HepG2 (cell line): ENCODE data around the gene CTNNBIP1. TPM values are rescaled to one million over a fixed set of nuclear protein-coding genes. Genes with fewer than 3 reads are reported as not detected.

Experiments
- AHR ChIP-seq: IDR thresholded peaks from 2 replicates; pipeline ENCODE4 v1.6.1; 2018; ENCODE audit warnings: missing genetic modification reagents, missing compliant biosample characterization
- ATM ChIP-seq: fragments of 450-650 bp; IDR thresholded peaks from 2 replicates; pipeline ENCODE4 v1.7.1; 2017; ENCODE audit warnings: mild to moderate bottlenecking, borderline replicate concordance
- HOXA3 ChIP-seq: sonication (generic); formaldehyde crosslinking; IDR thresholded peaks from 2 replicates; pipeline ENCODE4 v1.5.0; 2020; ENCODE audit warnings: missing genetic modification reagents
- MYNN ChIP-seq: sonication (generic); formaldehyde crosslinking; IDR thresholded peaks from 2 replicates; pipeline ENCODE4 v1.4.0; 2020; ENCODE audit warnings: mild to moderate bottlenecking, low read depth, missing genetic modification reagents
- PRDM15 ChIP-seq: sonication (generic); formaldehyde crosslinking; IDR thresholded peaks from 2 replicates; pipeline ENCODE4 v1.4.0; 2020; ENCODE audit warnings: missing genetic modification reagents
- RORA ChIP-seq: sonication (generic); formaldehyde crosslinking; IDR thresholded peaks from 2 replicates; pipeline ENCODE4 v1.5.0; 2020; ENCODE audit warnings: mild to moderate bottlenecking, missing genetic modification reagents, moderate library complexity
- SKI ChIP-seq: fragments of 450-650 bp; IDR thresholded peaks from one replicate; pipeline ENCODE4 v1.6.1; 2018; ENCODE audit warnings: mild to moderate bottlenecking; ENCODE audit not compliant: partially characterized antibody
- SNAPC5 ChIP-seq: sonication (generic); formaldehyde crosslinking; IDR thresholded peaks from 2 replicates; pipeline ENCODE4 v1.8.1; 2023; ENCODE audit warnings: mild to moderate bottlenecking, missing genetic modification reagents, borderline replicate concordance
- USF2 ChIP-seq, 2 experiments: sonication (generic) in 1 of 2; formaldehyde crosslinking in 1 of 2; IDR thresholded peaks; 2 replicates each; pipeline versions ENCODE4 v1.5.1 to v1.6.1; 2011 to 2020; ENCODE audit warnings: borderline replicate concordance in 1 of 2, low read depth in 1 of 2, low read length in 1 of 2, mild to moderate bottlenecking in 1 of 2, missing genetic modification reagents in 1 of 2, moderate library complexity in 1 of 2
- WIZ ChIP-seq: sonication (generic); formaldehyde crosslinking; IDR thresholded peaks from 2 replicates; pipeline ENCODE4 v1.5.1; 2020; ENCODE audit warnings: mild to moderate bottlenecking, missing genetic modification reagents
- ZMAT5 ChIP-seq: sonication (generic); formaldehyde crosslinking; IDR thresholded peaks from 2 replicates; pipeline ENCODE4 v1.5.0; 2020; ENCODE audit warnings: mild to moderate bottlenecking, low read depth, missing genetic modification reagents, borderline replicate concordance
- ZNF33A ChIP-seq: sonication (generic); formaldehyde crosslinking; IDR thresholded peaks from 2 replicates; pipeline ENCODE4 v1.5.1; 2020; ENCODE audit warnings: missing genetic modification reagents, mild to moderate bottlenecking, moderate library complexity, borderline replicate concordance
- ZNF460 ChIP-seq: sonication (generic); formaldehyde crosslinking; IDR thresholded peaks from 2 replicates; pipeline ENCODE4 v1.5.1; 2020; ENCODE audit warnings: missing genetic modification reagents, mild to moderate bottlenecking, borderline replicate concordance
- ZNF644 ChIP-seq: IDR thresholded peaks from 2 replicates; pipeline ENCODE4 v1.6.1; 2016; ENCODE audit warnings: low read depth
- ZNF740 ChIP-seq: sonication (generic); formaldehyde crosslinking; IDR thresholded peaks from 2 replicates; pipeline ENCODE4 v1.4.0; 2020; ENCODE audit warnings: missing genetic modification reagents
- ZSCAN20 ChIP-seq: sonication (generic); formaldehyde crosslinking; IDR thresholded peaks from 2 replicates; pipeline ENCODE4 v1.4.0; 2020; ENCODE audit warnings: missing genetic modification reagents, mild to moderate bottlenecking, borderline replicate concordance
- ZSCAN9 ChIP-seq: IDR thresholded peaks from 2 replicates; pipeline ENCODE4 v1.6.1; 2016; ENCODE audit warnings: borderline replicate concordance
- polyA plus RNA-seq, 8 experiments: library from polyadenylated mRNA; depleted of rRNA in 3 of 8; stranded (reverse) in 7 of 8; unstranded in 1 of 8; fragments of >200 nt; fragmentation: Illumina TruSeq in 4 of 8; extraction: Trizol in 4 of 8; gene quantifications; 2 replicates each; pipeline versions ENCODE4 v1.2.1 to v1.2.3, GENCODE V29; 2011 to 2016; ENCODE audit warnings: low read depth in 4 of 8, missing spikeins in 1 of 8, mixed read lengths in 1 of 8; ENCODE audit not compliant: insufficient read depth in 1 of 8
- total RNA-seq, 5 experiments: library from RNA; depleted of rRNA; stranded (reverse); fragments of >200 nt; fragmentation: Illumina TruSeq; extraction: Trizol; gene quantifications; 2 replicates each; pipeline ENCODE4 v1.2.3, GENCODE V29; 2016; ENCODE audit warnings: low read depth in 1 of 5
- TF ChIP-seq, protein P1 (sequence below): sonication (generic); formaldehyde crosslinking; IDR thresholded peaks from 2 replicates; pipeline ENCODE4 v1.5.0; 2020; ENCODE audit warnings: missing genetic modification reagents
- TF ChIP-seq, protein P2 (sequence below): sonication (generic); formaldehyde crosslinking; IDR thresholded peaks from 2 replicates; pipeline ENCODE4 v1.8.1; 2023; ENCODE audit warnings: mild to moderate bottlenecking, missing genetic modification reagents

Gene CTNNBIP1
- total and polyA plus RNA-seq, 2 of the 13 experiments (the other 11 are each of a cell fraction or from before 2014, with no cell fraction given): 71.7 to 83.0 TPM

DNA sequence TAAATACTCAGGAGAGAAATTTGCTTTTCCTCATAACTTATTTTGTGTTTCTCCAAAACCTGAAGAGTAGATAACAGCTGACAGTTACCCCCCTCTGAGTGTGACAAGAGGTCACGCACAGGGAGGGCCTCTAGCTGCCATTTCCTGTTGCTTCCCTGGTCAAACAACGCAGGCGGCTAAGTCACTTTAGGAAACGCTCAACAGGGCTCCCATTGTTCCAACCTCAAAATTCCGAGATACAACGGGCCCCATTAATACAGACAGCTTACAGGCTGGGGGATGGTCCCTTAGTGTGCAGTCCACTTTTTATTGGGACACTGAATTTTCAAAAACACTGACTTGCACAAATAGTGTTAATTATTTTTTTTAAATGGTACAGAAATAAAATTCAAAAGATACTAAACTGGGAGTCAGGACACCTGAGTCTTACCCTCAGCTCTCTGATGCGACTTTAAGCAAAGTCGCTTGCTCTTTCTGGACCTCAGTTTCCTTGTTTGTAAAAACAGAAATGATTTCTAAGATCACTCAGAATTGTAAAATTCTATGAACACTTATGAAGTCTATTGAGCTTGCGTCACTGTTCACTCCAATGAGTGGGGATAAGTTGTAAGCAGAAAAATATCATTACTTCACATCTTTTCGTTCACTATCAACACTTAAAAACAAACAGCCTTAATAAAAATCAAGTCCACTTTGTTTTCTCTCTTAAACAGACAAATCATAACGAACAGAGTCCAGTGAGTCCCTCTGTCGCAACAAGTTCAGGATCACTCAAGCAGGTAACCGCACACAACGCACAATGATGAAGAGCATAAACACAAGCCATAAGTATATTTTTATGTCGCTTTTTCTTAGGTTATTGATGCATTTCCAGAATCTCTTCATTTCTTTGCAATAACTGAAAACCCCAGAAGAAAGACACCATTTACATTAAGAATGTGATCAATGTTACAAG, 19.6 kb upstream of the CTNNBIP1 start (continued):
- TF ChIP-seq ZNF740 (CRISPR knock-in tag) (peak; percentile 64; the same call in 1 of the 2 replicates), ZNF644 (CRISPR knock-in tag) (0 out of 2 replicates have a peak, but pooled peaks have one; percentile 21), ZNF460 (CRISPR knock-in tag) (no peak), AHR (CRISPR knock-in tag) (0 out of 2 replicates have a peak, but pooled peaks have one; percentile 73), MYNN (CRISPR knock-in tag) (no peak), ZMAT5 (CRISPR knock-in tag) (no peak), SNAPC5 (no peak), USF2 (IDR thresholded peaks at IDR 0.05; ENCODE audit: low read depth, low read length) (no peak), USF2 (CRISPR knock-in tag; IDR thresholded peaks at IDR 0.05; ENCODE audit: borderline replicate concordance) (no peak), SKI (no peak), ZNF33A (CRISPR knock-in tag) (no peak), ATM (no peak), ZSCAN9 (CRISPR knock-in tag) (no peak), ZSCAN20 (no peak), HOXA3 (CRISPR knock-in tag) (peak; percentile 93), WIZ (no peak), RORA (CRISPR knock-in tag) (no peak), PRDM15 (CRISPR knock-in tag) (no peak)
- TF ChIP-seq, protein P1, sequence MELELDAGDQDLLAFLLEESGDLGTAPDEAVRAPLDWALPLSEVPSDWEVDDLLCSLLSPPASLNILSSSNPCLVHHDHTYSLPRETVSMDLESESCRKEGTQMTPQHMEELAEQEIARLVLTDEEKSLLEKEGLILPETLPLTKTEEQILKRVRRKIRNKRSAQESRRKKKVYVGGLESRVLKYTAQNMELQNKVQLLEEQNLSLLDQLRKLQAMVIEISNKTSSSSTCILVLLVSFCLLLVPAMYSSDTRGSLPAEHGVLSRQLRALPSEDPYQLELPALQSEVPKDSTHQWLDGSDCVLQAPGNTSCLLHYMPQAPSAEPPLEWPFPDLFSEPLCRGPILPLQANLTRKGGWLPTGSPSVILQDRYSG (CRISPR knock-in tag): no peak
- TF ChIP-seq, protein P2, sequence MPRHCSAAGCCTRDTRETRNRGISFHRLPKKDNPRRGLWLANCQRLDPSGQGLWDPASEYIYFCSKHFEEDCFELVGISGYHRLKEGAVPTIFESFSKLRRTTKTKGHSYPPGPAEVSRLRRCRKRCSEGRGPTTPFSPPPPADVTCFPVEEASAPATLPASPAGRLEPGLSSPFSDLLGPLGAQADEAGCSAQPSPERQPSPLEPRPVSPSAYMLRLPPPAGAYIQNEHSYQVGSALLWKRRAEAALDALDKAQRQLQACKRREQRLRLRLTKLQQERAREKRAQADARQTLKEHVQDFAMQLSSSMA: no peak
